CD14-positive monocyte (primary cell): ENCODE data around the gene EGF. TPM values are rescaled to one million over a fixed set of nuclear protein-coding genes. Genes with fewer than 3 reads are reported as not detected.

Source experiments
- DNase-seq, 3 donors: peaks; one replicate each; pipeline ENCODE4 v3.0.0-alpha.2; 2011 to 2022
- H2AFZ ChIP-seq: 2 replicates; pipeline ENCODE4 v1.6.0; 2012; ENCODE audit warnings: mild to moderate bottlenecking, low read depth, low read length, inconsistent platforms; ENCODE audit not compliant: insufficient read depth, poor library complexity, severe bottlenecking
- H3K27ac ChIP-seq, 2 donors: 1 replicate in 1 of 2; 2 replicates in 1 of 2; pipeline ENCODE4 v1.5.1; 2012 to 2013; ENCODE audit warnings: low read length in 2 of 2, control low read depth in 1 of 2, inconsistent platforms in 1 of 2, low read depth in 1 of 2, mild to moderate bottlenecking in 1 of 2
- H3K27me3 ChIP-seq, 2 donors: one replicate each; pipeline versions ENCODE4 v1.6.0 to v1.6.1; 2011 to 2013; ENCODE audit warnings: low read length in 2 of 2; ENCODE audit not compliant: control insufficient read depth in 2 of 2, insufficient read depth in 2 of 2
- H3K36me3 ChIP-seq, 2 donors: replicated peaks in 1 of 2; 1 replicate in 1 of 2; 2 replicates in 1 of 2; pipeline versions ENCODE4 v1.5.1 to v1.6.1; 2012 to 2013; ENCODE audit warnings: low read length in 2 of 2, control low read depth in 1 of 2, inconsistent platforms in 1 of 2, mild to moderate bottlenecking in 1 of 2; ENCODE audit not compliant: insufficient read depth in 2 of 2, control insufficient read depth in 1 of 2
- H3K4me1 ChIP-seq, 2 donors: 1 replicate in 1 of 2; 2 replicates in 1 of 2; pipeline versions ENCODE4 v1.5.1 to v1.6.1; 2012 to 2013; ENCODE audit warnings: low read length in 2 of 2, control low read depth in 1 of 2, inconsistent platforms in 1 of 2, mild to moderate bottlenecking in 1 of 2, moderate library complexity in 1 of 2; ENCODE audit not compliant: insufficient read depth in 2 of 2, control insufficient read depth in 1 of 2
- H3K4me2 ChIP-seq: replicated peaks from 2 replicates; pipeline ENCODE3; 2012; ENCODE audit warnings: low read length, moderate library complexity, mild to moderate bottlenecking; ENCODE audit not compliant: poor library complexity, severe bottlenecking; ENCODE audit errors: extremely low read depth
- H3K4me3 ChIP-seq, 3 experiments: fragments of 200-600 bp in 1 of 3; sonication (generic) in 1 of 3; replicated peaks in 1 of 3; 1 replicate in 2 of 3; 2 replicates in 1 of 3; pipeline ENCODE4 v1.5.1; 2011 to 2013; ENCODE audit warnings: low read length in 3 of 3, mild to moderate bottlenecking in 3 of 3, control low read depth in 2 of 3, low read depth in 2 of 3, inconsistent platforms in 1 of 3, moderate library complexity in 1 of 3
- H3K79me2 ChIP-seq: 2 replicates; pipeline ENCODE4 v1.6.0; 2012; ENCODE audit warnings: mild to moderate bottlenecking, control low read depth, inconsistent platforms, low read length, moderate library complexity; ENCODE audit not compliant: insufficient read depth
- H3K9ac ChIP-seq: 2 replicates; pipeline ENCODE4 v1.6.0; 2017; ENCODE audit warnings: low read length, mild to moderate bottlenecking; ENCODE audit not compliant: insufficient read depth, poor library complexity, severe bottlenecking
- H3K9me3 ChIP-seq, 2 donors: replicated peaks in 1 of 2; 1 replicate in 1 of 2; 2 replicates in 1 of 2; pipeline versions ENCODE4 v1.5.1 to v1.6.1; 2012 to 2013; ENCODE audit warnings: low read length in 2 of 2, control low read depth in 1 of 2; ENCODE audit not compliant: control insufficient read depth in 1 of 2, insufficient read depth in 1 of 2
- H4K20me1 ChIP-seq: 2 replicates; pipeline ENCODE4 v1.6.0; 2012; ENCODE audit warnings: mild to moderate bottlenecking, low read length, control low read depth, moderate library complexity; ENCODE audit not compliant: insufficient read depth
- H3K27ac Mint-ChIP-seq, 7 donors: one replicate each; pipeline ENCODE4 v1.8.0; 2020; ENCODE audit warnings: mild to moderate bottlenecking in 7 of 7, mixed read lengths in 7 of 7, moderate library complexity in 6 of 7, inconsistent platforms in 2 of 7
- H3K27me3 Mint-ChIP-seq, 3 donors: one replicate each; pipeline ENCODE4 v1.8.0; 2021 to 2022; ENCODE audit warnings: low read depth in 3 of 3, mild to moderate bottlenecking in 3 of 3, mixed read lengths in 3 of 3, moderate library complexity in 3 of 3, inconsistent platforms in 1 of 3
- H3K36me3 Mint-ChIP-seq, 2 donors: one replicate each; pipeline ENCODE4 v1.8.0; 2020; ENCODE audit warnings: mixed read lengths in 2 of 2, inconsistent platforms in 1 of 2, mild to moderate bottlenecking in 1 of 2
- H3K4me1 Mint-ChIP-seq: one replicate; pipeline ENCODE4 v1.8.0; 2020; ENCODE audit warnings: mild to moderate bottlenecking, mixed read lengths
- H3K4me3 Mint-ChIP-seq, 2 donors: one replicate each; pipeline ENCODE4 v1.8.0; 2020; ENCODE audit warnings: mild to moderate bottlenecking in 2 of 2, mixed read lengths in 2 of 2, moderate library complexity in 1 of 2
- H3K9me3 Mint-ChIP-seq, 7 donors: one replicate each; pipeline ENCODE4 v1.8.0; 2020 to 2022; ENCODE audit warnings: mixed read lengths in 7 of 7, mild to moderate bottlenecking in 6 of 7, moderate library complexity in 6 of 7, inconsistent platforms in 2 of 7
- CTCF ChIP-seq: fragments of 200-600 bp; IDR thresholded peaks from one replicate; pipeline ENCODE4 v1.8.0; 2022; ENCODE audit warnings: antibody characterized with exemption, mild to moderate bottlenecking
- WGBS: methylation state at CpG from one replicate; pipeline ENCODE4 v1.1.5; 2013; ENCODE audit warnings: missing lambda C conversion rate; ENCODE audit not compliant: insufficient coverage; 5-methylcytosine and 5-hydroxymethylcytosine counted together
- intact Hi-C, 2 donors: fragments of 100-400 bp; cut with micrococcal nuclease; formaldehyde crosslinking; loops; one replicate each; pipeline versions ENCODE4 v1.15.0 to v1.15.1; 2023
- polyA plus RNA-seq, 3 donors: library from polyadenylated mRNA; depleted of rRNA in 1 of 3; unstranded in 2 of 3; stranded (reverse) in 1 of 3; fragments of 300-500 nt in 2 of 3; fragments of >200 nt in 1 of 3; fragmentation: Illumina TruSeq in 2 of 3; gene quantifications; 1 replicate in 2 of 3; 2 replicates in 1 of 3; pipeline ENCODE4 v1.2.3, GENCODE V29; 2012 to 2021
- small RNA-seq: library from RNA; depleted of rRNA; stranded (forward); fragments of <200 nt; gene quantifications from one replicate; pipeline ENCODE3, GENCODE V24; 2012; ENCODE audit warnings: low read depth; ENCODE audit not compliant: insufficient read length

Gene EGF
- polyA plus RNA-seq, 3 donors: 0.17 to 4.8 TPM; not detected in 1

- 73% methylated on average over 1 of the region's 2 CpGs for WGBS
- Histone ChIP-seq H3K4me2 (no peak overlapping the region), H3K79me2 (no peaks in the 10 kb centered on the region), H3K4me1 (peaks cover 16 to 17% of the 10 kb centered on the region in 2 donors), H3K36me3 (no peaks in the 10 kb centered on the region), H3K4me3 (no peak overlapping the region), H3K9ac (no peak overlapping the region), H3K9me3 (no peaks in the 10 kb centered on the region), H3K27me3 (peaks cover 34 to 59% of the 10 kb centered on the region in 2 donors), H4K20me1 (no peaks in the 10 kb centered on the region), H3K27ac (no peak overlapping the region), H2AFZ (no peak overlapping the region)
- Mint-ChIP-seq H3K4me3 (peak overlapping the region in 1 of 2 donors; percentile 54), H3K9me3 (no peaks in the 10 kb centered on the region), H3K36me3 (peaks cover 0 to 2% of the 10 kb centered on the region in 2 donors), H3K4me1 (peaks cover 18% of the 10 kb centered on the region), H3K27me3 (peaks cover 16 to 52% (median 22%) of the 10 kb centered on the region in 3 donors), H3K27ac (no peak overlapping the region)
- TF ChIP-seq CTCF: no peak
- no peak for DNase-seq
- intact Hi-C loops: no loop called here
Measured at GRCh38 chr4:110061076-110061475, 148.4 kb downstream of the EGF start.

Small RNA genes lying within 50 kb of the gene (small RNA-seq; reads per million reads assigned to genes)
- 4.5 reads per million, percentile 45 among the genes with 10 or more reads in this experiment for gene RNU6-35P

Other genes with a start within 250 kb of the EGF start
- 10 to 100 TPM in 2 of 3 donors, 1 to 10 TPM in 1; 4.7 to 24.4 (median 23.3) TPM for gene CASP6, start 209.4 kb upstream of the EGF start, polyA plus RNA-seq
- gene PLA2G12A, start 182.8 kb upstream of the EGF start, polyA plus RNA-seq: 10 to 100 TPM in 2 of 3 donors, 1 to 10 TPM in 1; 1.8 to 16.2 (median 15.1) TPM
- not detected for gene CFI, start 110.9 kb upstream of the EGF start, polyA plus RNA-seq
- 1 to 10 TPM; 4.3 to 8.7 (median 4.7) TPM for gene GAR1, start 97.1 kb upstream of the EGF start, polyA plus RNA-seq
- gene RRH, start 84.9 kb upstream of the EGF start, polyA plus RNA-seq: not detected
- gene LRIT3, start 64.8 kb upstream of the EGF start, polyA plus RNA-seq: under 1 TPM in 1 of 3 donors, not detected in 2; 0.07 TPM